ENCODE results near the gene RNF168. TPM values are rescaled to one million over a fixed set of nuclear protein-coding genes. Genes with fewer than 3 reads are reported as not detected.

RNF168 gene
- total RNA-seq, 1 donor from 2014 or later: 15.1 TPM

Other genes with a start within 250 kb of the RNF168 start
- gene PCYT1A, start 216.0 kb downstream of the RNF168 start, total RNA-seq: 98.9 and 103 TPM in 2 replicates
- gene DYNLT2B, start 185.5 kb downstream of the RNF168 start, total RNA-seq: 12.6 and 16.5 TPM in 2 replicates
- gene TM4SF19, start 165.4 kb downstream of the RNF168 start, total RNA-seq: 0.44 and 1.8 TPM in 2 replicates
- 14.3 and 31.0 TPM in 2 replicates for gene UBXN7, start 71.3 kb downstream of the RNF168 start, total RNA-seq
- not detected in 2 replicates for gene SMCO1, start 11.6 kb upstream of the RNF168 start, total RNA-seq
- 4.5 and 7.6 TPM in 2 replicates for gene WDR53, start 64.8 kb upstream of the RNF168 start, total RNA-seq
- gene FBXO45, start 64.9 kb upstream of the RNF168 start, total RNA-seq: 9.8 and 10.2 TPM in 2 replicates
- 12.4 and 16.4 TPM in 2 replicates for gene NRROS, start 135.9 kb upstream of the RNF168 start, total RNA-seq
- gene CEP19, start 208.5 kb upstream of the RNF168 start, total RNA-seq: 2.3 and 3.1 TPM in 2 replicates
- 19.7 and 23.9 TPM in 2 replicates for gene PIGX, start 208.6 kb upstream of the RNF168 start, total RNA-seq
- 62.6 and 87.1 TPM in 2 replicates for gene PAK2, start 236.1 kb upstream of the RNF168 start, total RNA-seq